Thyroid gland (tissue), 4 donors: ENCODE measurements around the gene TEKT1.

Source experiments
- CTCF ChIP-seq, 6 experiments: fragments of 200-600 bp in 3 of 6; fragments of 450-650 bp in 3 of 6; sonication (generic) in 3 of 6; IDR thresholded peaks; one replicate each; pipeline ENCODE4 v1.5.1; 2016 to 2019; ENCODE audit warnings: antibody characterized with exemption in 6 of 6, mild to moderate bottlenecking in 2 of 6, inconsistent platforms in 1 of 6, moderate library complexity in 1 of 6
- POLR2A ChIP-seq, 2 donors: fragments of 450-650 bp; IDR thresholded peaks; one replicate each; pipeline ENCODE4 v1.6.1; 2017; ENCODE audit warnings: antibody characterized with exemption in 2 of 2, mild to moderate bottlenecking in 2 of 2, moderate library complexity in 1 of 2

GRCh38 chr17:6800422-6801027 lies 31.0 kb downstream of the TEKT1 start:
- TF ChIP-seq CTCF (IDR thresholded peaks at IDR 0.05) (no peak), POLR2A (IDR thresholded peaks at IDR 0.05) (no peak)
